Measurements from ENCODE around the gene PIGQ. TPM values are rescaled to one million over a fixed set of nuclear protein-coding genes. Genes with fewer than 3 reads are reported as not detected.

PIGQ gene
- total and polyA plus RNA-seq, 4 donors = 34.9 to 98.2 (median 61.4) TPM

GRCh38 chr16:546909-547770 is 22.6 kb upstream of the PIGQ start:
- 65 to 74% methylated on average over 52 to 60 of the region's 60 CpGs for WGBS, 2 donors
- Histone ChIP-seq H3K4me1 (ENCODE audit: control insufficient read depth in 5 of 5, insufficient read depth in 5 of 5, low read length in 5 of 5) (no peaks in the 10 kb centered on the region), H3K9me3 (ENCODE audit: control insufficient read depth in 4 of 4, insufficient read depth in 3 of 4, low read length in 3 of 4) (no peaks in the 10 kb centered on the region), H3K9ac (ENCODE audit: insufficient read depth in 1 of 2, low read length in 2 of 2) (no peak overlapping the region), H3K27ac (ENCODE audit: low read depth in 1 of 2, low read length in 1 of 2) (no peak overlapping the region), H3K36me3 (ENCODE audit: control insufficient read depth in 4 of 4, insufficient read depth in 4 of 4, low read length in 4 of 4) (peaks cover 0 to 54% (median 5%) of the 10 kb centered on the region in 4 donors), H3K27me3 (ENCODE audit: control insufficient read depth in 3 of 3, insufficient read depth in 3 of 3, low read length in 2 of 3) (no peaks in the 10 kb centered on the region), H3K4me3 (no peak overlapping the region)
- ATAC-seq (ENCODE audit: insufficient read depth, low FRiP score) (no peak), DNase-seq (peak; percentile 35 to 50 (median 44))
- TF ChIP-seq CTCF (IDR thresholded peaks at IDR 0.05; ENCODE audit: control extremely low read depth, extremely low read depth) = no peak

GRCh38 chr16:548586-548985 is 21.2 kb upstream of the PIGQ start:
- DNase-seq = no peak
- Histone ChIP-seq H3K27me3 (ENCODE audit: control insufficient read depth in 3 of 3, insufficient read depth in 3 of 3, low read length in 2 of 3) (no peaks in the 10 kb centered on the region), H3K4me1 (ENCODE audit: control insufficient read depth in 5 of 5, insufficient read depth in 5 of 5, low read length in 5 of 5) (no peaks in the 10 kb centered on the region), H3K27ac (ENCODE audit: low read depth in 1 of 2, low read length in 1 of 2) (no peak overlapping the region), H3K4me3 (no peak overlapping the region), H3K9ac (ENCODE audit: insufficient read depth in 1 of 2, low read length in 2 of 2) (no peak overlapping the region), H3K36me3 (ENCODE audit: control insufficient read depth in 4 of 4, insufficient read depth in 4 of 4, low read length in 4 of 4) (peaks cover 0 to 61% (median 6%) of the 10 kb centered on the region in 4 donors), H3K9me3 (ENCODE audit: control insufficient read depth in 4 of 4, insufficient read depth in 3 of 4, low read length in 3 of 4) (no peaks in the 10 kb centered on the region)
- no peak for ATAC-seq (ENCODE audit: insufficient read depth, low FRiP score)
- TF ChIP-seq CTCF (IDR thresholded peaks at IDR 0.05; ENCODE audit: control extremely low read depth, extremely low read depth) = no peak
- 95% methylated on average over 21 of the region's 21 CpGs for WGBS, 2 donors

GRCh38 chr16:549544-550263 is 20.1 kb upstream of the PIGQ start:
- WGBS, 2 donors = 95 to 96% methylated on average over 45 to 54 of the region's 54 CpGs
- no peak for DNase-seq
- H3K36me3 ChIP-seq (ENCODE audit: control insufficient read depth in 4 of 4, insufficient read depth in 4 of 4, low read length in 4 of 4) = peaks cover 0 to 70% (median 6%) of the 10 kb centered on the region in 4 donors
- no peak for ATAC-seq (ENCODE audit: insufficient read depth, low FRiP score)
- H3K9ac ChIP-seq (ENCODE audit: insufficient read depth in 1 of 2, low read length in 2 of 2) = no peak overlapping the region
- no peaks in the 10 kb centered on the region for H3K9me3 ChIP-seq (ENCODE audit: control insufficient read depth in 4 of 4, insufficient read depth in 3 of 4, low read length in 3 of 4)
- TF ChIP-seq CTCF (IDR thresholded peaks at IDR 0.05; ENCODE audit: control extremely low read depth, extremely low read depth) = no peak
- H3K27ac ChIP-seq (ENCODE audit: low read depth in 1 of 2, low read length in 1 of 2) = no peak overlapping the region
- peak overlapping the region; percentile 12 for H3K4me3 ChIP-seq
- H3K4me1 ChIP-seq (ENCODE audit: control insufficient read depth in 5 of 5, insufficient read depth in 5 of 5, low read length in 5 of 5) = no peaks in the 10 kb centered on the region
- no peaks in the 10 kb centered on the region for H3K27me3 ChIP-seq (ENCODE audit: control insufficient read depth in 3 of 3, insufficient read depth in 3 of 3, low read length in 2 of 3)

Data from lung (tissue), 12 donors.